ENCODE data around the gene RFT1. TPM values are rescaled to one million over a fixed set of nuclear protein-coding genes. Genes with fewer than 3 reads are reported as not detected.

Gene RFT1
- total RNA-seq, 1 experiment from 2014 or later: 33.6 TPM

DNA sequence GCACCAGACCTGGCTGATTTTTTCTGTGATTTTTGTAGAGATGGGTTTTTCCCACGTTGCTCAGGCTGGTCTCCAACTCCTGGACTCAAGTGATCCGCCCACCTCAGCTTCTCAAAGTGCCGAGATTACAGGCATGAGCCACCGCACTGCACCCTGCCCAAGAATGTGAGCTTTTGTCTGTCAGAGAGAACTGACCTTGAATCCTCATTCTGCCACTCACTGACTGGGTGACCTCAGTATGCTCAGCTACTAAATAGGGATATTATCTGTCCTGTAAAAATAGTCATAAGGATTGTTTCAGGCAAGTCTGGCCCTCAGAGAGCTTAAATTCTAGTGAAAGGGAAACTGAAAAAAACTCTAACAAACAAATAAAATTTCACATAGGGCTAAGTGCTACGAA lies 2.1 kb upstream of the RFT1 start:
- RAD21 ChIA-PET (ENCODE audit: low non-redundant PET in 1 of 2, low total read pairs in 2 of 2, uncharacterized antibody in 2 of 2, unreplicated experiment in 2 of 2): no interaction called here
- DNase-seq (ENCODE audit: low read depth, low spot score) (no peak), ATAC-seq (no peak)
- Histone ChIP-seq H3K27ac (ENCODE audit: low read depth, low read length) (no peak overlapping the region), H3K9me3 (ENCODE audit: control insufficient read depth in 1 of 2, insufficient read depth in 1 of 2, low read depth in 1 of 2, low read length in 2 of 2) (no peaks in the 10 kb centered on the region), H3K36me3 (ENCODE audit: control insufficient read depth in 1 of 2, insufficient read depth in 2 of 2, low read length in 2 of 2) (no peaks in the 10 kb centered on the region), H3K4me3 (replicated peaks in 1 of 2; ENCODE audit: low read depth in 1 of 2, low read length in 2 of 2) (peak overlapping the region in 1 of 2 experiments; percentile 13; a peak in 1 of 4 replicates), H3K79me2 (ENCODE audit: insufficient read depth, low read length) (peaks cover 27% of the 10 kb centered on the region), H3K9ac (ENCODE audit: low read length) (peak overlapping the region; percentile 21; the same call in 1 of the 2 replicates), H3K9me2 (ENCODE audit: insufficient read depth) (no peaks in the 10 kb centered on the region), H2AFZ (ENCODE audit: low read depth, low read length, poor library complexity, severe bottlenecking) (peak overlapping the region; percentile 47), H3K4me2 (ENCODE audit: low read length) (peak overlapping the region; percentile 92), H3K27me3 (ENCODE audit: insufficient read depth, low read length) (no peaks in the 10 kb centered on the region), H3K4me1 (ENCODE audit: control insufficient read depth in 1 of 2, insufficient read depth in 2 of 2, low read length in 2 of 2) (peaks cover 22 to 43% of the 10 kb centered on the region in 2 experiments), H4K20me1 (ENCODE audit: insufficient read depth) (no peaks in the 10 kb centered on the region)
- POLR2A ChIA-PET: interaction anchor here (1.0 kb wide), 1 partner anchor 9 kb away, joined by 3 read pairs; no protein-coding TSS in a partner anchor
- CTCF ChIA-PET: interaction anchor here (0.9 to 1.1 kb wide), 2 partner anchors 13 to 64 kb away, joined by 3 read pairs; no protein-coding TSS in a partner anchor
- no TSS peak for BruUV-seq (replicated peaks)
- intact Hi-C loops (cut with micrococcal nuclease): no loop called here
- TF ChIP-seq TCF7L2 (IDR thresholded peaks at IDR 0.05; ENCODE audit: borderline replicate concordance, extremely low read depth, insufficient read depth, insufficient read length) (peak; percentile 16), JUND (IDR thresholded peaks at IDR 0.05) (no peak)

DNA sequence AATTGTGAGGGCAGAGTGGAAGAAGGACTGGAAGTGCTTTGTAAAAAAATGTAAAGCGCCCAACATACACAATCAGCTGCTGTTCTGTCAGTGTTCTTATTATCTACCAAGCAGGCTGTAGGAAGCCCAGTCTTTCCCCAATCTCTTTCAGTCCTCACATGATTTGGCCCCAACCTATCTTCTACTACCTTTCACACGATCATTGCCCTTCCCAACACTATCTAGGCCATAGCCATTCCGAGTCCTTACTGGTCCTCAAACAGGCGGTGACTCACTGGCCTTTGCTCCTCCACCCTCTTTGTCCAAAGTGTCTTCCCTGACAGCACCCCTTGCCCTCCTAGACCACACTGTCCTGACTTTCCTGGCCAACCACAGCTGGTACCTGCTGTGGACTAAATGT lies 861 bp upstream of the RFT1 start:
- DNase-seq (ENCODE audit: low read depth, low spot score): no peak
- Histone ChIP-seq H2AFZ (ENCODE audit: low read depth, low read length, poor library complexity, severe bottlenecking) (peak overlapping the region; percentile 63), H3K4me3 (replicated peaks in 1 of 2; ENCODE audit: low read depth in 1 of 2, low read length in 2 of 2) (peak overlapping the region; percentile 84), H3K9me3 (ENCODE audit: control insufficient read depth in 1 of 2, insufficient read depth in 1 of 2, low read depth in 1 of 2, low read length in 2 of 2) (no peaks in the 10 kb centered on the region), H3K79me2 (ENCODE audit: insufficient read depth, low read length) (peaks cover 27% of the 10 kb centered on the region), H3K27ac (ENCODE audit: low read depth, low read length) (peak overlapping the region; percentile 66), H3K9ac (ENCODE audit: low read length) (peak overlapping the region; percentile 93), H3K4me2 (ENCODE audit: low read length) (peak overlapping the region; percentile 92), H3K4me1 (ENCODE audit: control insufficient read depth in 1 of 2, insufficient read depth in 2 of 2, low read length in 2 of 2) (peaks cover 22 to 43% of the 10 kb centered on the region in 2 experiments), H3K36me3 (ENCODE audit: control insufficient read depth in 1 of 2, insufficient read depth in 2 of 2, low read length in 2 of 2) (no peaks in the 10 kb centered on the region), H3K9me2 (ENCODE audit: insufficient read depth) (no peaks in the 10 kb centered on the region), H4K20me1 (ENCODE audit: insufficient read depth) (no peaks in the 10 kb centered on the region), H3K27me3 (ENCODE audit: insufficient read depth, low read length) (no peaks in the 10 kb centered on the region)
- POLR2A ChIA-PET: interaction anchor here (1.8 kb wide), 1 partner anchor 65 kb away, joined by 6 read pairs; no protein-coding TSS in a partner anchor
- no TSS peak for BruUV-seq (replicated peaks)
- RAD21 ChIA-PET (ENCODE audit: low non-redundant PET in 1 of 2, low total read pairs in 2 of 2, uncharacterized antibody in 2 of 2, unreplicated experiment in 2 of 2): no interaction called here
- ATAC-seq: no peak
- TF ChIP-seq, protein P1, sequence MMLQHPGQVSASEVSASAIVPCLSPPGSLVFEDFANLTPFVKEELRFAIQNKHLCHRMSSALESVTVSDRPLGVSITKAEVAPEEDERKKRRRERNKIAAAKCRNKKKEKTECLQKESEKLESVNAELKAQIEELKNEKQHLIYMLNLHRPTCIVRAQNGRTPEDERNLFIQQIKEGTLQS (IDR thresholded peaks at IDR 0.05): no peak
- CTCF ChIA-PET: no interaction called here
- intact Hi-C loops (cut with micrococcal nuclease): no loop called here
